Activated T-helper 1 cell treated with anti-CD3 and anti-CD28 coated beads, Interleukin-2, amount 50 U/mL, for 16 hours (primary cell): ENCODE results near the gene KYAT1.

Experiments
- DNase-seq, 2 donors: peaks; one replicate each; pipeline ENCODE4 v3.0.0-alpha.2; 2020; ENCODE audit warnings: low read depth in 1 of 2, low spot score in 1 of 2

The KYAT1 gene

DNA sequence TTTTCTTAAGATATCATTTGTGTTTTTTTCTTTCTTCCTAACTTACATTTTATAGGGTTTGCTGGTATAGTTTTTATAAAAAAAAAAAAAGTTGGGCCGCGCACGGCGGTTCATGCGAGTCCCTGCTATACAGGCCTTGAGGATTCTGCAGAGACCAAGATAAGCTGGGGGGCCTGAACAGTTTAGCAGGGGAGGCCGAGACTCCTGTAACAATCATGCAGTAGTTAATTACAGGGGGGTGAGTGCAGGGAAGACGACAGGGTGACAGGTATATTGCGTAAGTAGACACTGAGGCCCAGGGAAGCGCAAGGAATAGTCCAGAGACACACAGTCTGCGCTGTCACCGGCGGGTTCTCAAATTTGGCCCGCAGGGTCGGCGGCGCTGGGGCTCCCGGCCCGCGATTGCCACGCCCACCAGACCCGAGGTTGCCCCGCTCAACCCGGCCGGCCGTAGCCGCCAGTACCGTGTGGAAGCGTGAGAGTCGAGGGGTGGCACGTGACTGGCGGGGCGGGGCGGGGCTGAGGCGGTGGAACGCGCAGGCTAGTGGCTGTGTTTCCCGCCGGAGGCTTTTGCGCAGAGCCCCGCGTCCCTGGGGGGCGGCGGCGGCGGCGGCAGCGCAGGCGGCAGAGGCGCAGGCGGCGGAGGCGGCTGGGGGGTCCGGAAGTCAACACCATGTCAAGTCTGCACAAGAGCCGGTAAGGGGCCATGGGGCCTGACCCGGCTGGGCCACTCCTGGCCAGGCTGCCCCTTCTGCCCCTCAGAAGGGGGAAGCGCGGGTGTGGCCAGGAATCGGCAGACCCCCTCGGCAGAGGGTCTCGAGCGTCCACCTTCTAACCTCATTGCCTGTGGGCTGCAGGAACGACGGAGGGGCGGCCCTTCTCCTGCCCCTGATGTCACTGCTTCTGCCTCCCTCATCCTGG lies 94.8 kb downstream of the KYAT1 start, which contains the start of gene TBC1D13:
Gene TBC1D13, plus strand, starts transcription at position 573 of the 921 bp plus-strand sequence. Its CDS starts 101 bp downstream, at position 674.
- DNase-seq = peak; percentile 82 to 85

DNA sequence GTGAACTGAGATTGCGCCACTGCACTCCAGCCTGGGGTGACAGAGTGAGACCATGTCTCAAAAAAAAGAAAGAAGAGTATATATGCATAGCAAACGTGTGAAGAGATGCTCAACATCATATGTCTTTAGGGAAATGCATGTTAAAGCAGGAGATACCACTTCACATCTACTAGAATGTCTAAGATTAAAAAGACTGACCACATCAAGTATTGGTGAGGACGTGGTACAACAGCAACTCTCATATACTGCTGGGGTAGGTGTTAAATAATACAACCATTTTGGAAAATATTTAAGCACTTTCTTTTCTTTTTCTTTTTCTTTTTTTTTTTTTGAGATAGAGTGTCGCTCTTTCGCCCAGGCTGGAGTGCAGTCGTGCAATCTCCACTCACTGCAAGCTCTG lies 96.3 kb downstream of the KYAT1 start:
- no peak for DNase-seq
